PC-9 (cell line): ENCODE measurements around the gene RBM24. TPM values are rescaled to one million over a fixed set of nuclear protein-coding genes. Genes with fewer than 3 reads are reported as not detected.
"Not testable (repeated sequence)": the region's sequence is repeated elsewhere in the genome, so short reads cannot be mapped to it uniquely, and the experiment has no call there.

Source experiments
- BruUV-seq: library from RNA; stranded (reverse); fragments of 400-500 nt; replicated peaks from 2 replicates; lab custom pipeline; 2021; lab: Mats Ljungman, UMichigan
- CTCF ChIA-PET: fragments of 300-600 bp; sonication (Branson Sonifier 250); formaldehyde crosslinking; loops from one replicate; lab custom pipeline; 2022; ENCODE audit warnings: antibody characterized with exemption; lab: Charles Lee
- POLR2A ChIA-PET: fragments of 300-600 bp; sonication (Branson Sonifier 250); formaldehyde crosslinking; loops from one replicate; lab custom pipeline; 2022; ENCODE audit warnings: antibody characterized with exemption; ENCODE audit not compliant: unreplicated experiment; lab: Charles Lee
- DNase-seq, 2 experiments: peaks; one replicate each; pipeline versions ENCODE4 v3.0.0 to v3.0.0-alpha.2; 2015 to 2022; ENCODE audit warnings: mixed read lengths in 1 of 2
- H2AFZ ChIP-seq: fragments of 200-600 bp; sonication (generic); 2 replicates; pipeline ENCODE4 v1.8.1; 2017; ENCODE audit warnings: antibody characterized with exemption
- H3F3A ChIP-seq: fragments of 200-600 bp; sonication (generic); 2 replicates; pipeline ENCODE4 v1.8.1; 2017; ENCODE audit warnings: antibody characterized with exemption, mild to moderate bottlenecking, low read depth; ENCODE audit not compliant: insufficient read depth
- H3K27ac ChIP-seq: fragments of 200-600 bp; sonication (generic); 2 replicates; pipeline ENCODE4 v1.6.1; 2016; ENCODE audit warnings: mixed run types
- H3K27me3 ChIP-seq: fragments of 200-600 bp; sonication (generic); 2 replicates; pipeline ENCODE4 v1.6.1; 2016; ENCODE audit warnings: low read depth, mixed run types; ENCODE audit not compliant: insufficient read depth
- H3K36me3 ChIP-seq: fragments of 200-600 bp; sonication (generic); 2 replicates; pipeline ENCODE4 v1.6.1; 2016; ENCODE audit warnings: low read depth, mixed run types
- H3K4me1 ChIP-seq: fragments of 200-600 bp; sonication (generic); replicated peaks from 2 replicates; pipeline ENCODE4 v1.6.1; 2016; ENCODE audit warnings: mixed run types; ENCODE audit not compliant: insufficient read depth
- H3K4me2 ChIP-seq: fragments of 200-600 bp; sonication (generic); 2 replicates; pipeline ENCODE4 v1.6.1; 2017; ENCODE audit warnings: mixed run types
- H3K4me3 ChIP-seq: fragments of 200-600 bp; sonication (generic); 2 replicates; pipeline ENCODE4 v1.6.1; 2016; ENCODE audit warnings: mixed run types
- H3K79me2 ChIP-seq: fragments of 200-600 bp; sonication (generic); 2 replicates; pipeline ENCODE4 v1.6.1; 2017; ENCODE audit warnings: low read depth, mixed run types
- H3K9me2 ChIP-seq: fragments of 200-600 bp; sonication (generic); 2 replicates; pipeline ENCODE4 v1.8.1; 2017; ENCODE audit warnings: mild to moderate bottlenecking; ENCODE audit not compliant: insufficient read depth
- H3K9me3 ChIP-seq: fragments of 200-600 bp; sonication (generic); 2 replicates; pipeline ENCODE4 v1.8.1; 2016; ENCODE audit warnings: low read depth; ENCODE audit not compliant: insufficient read depth
- H4K20me1 ChIP-seq: fragments of 200-600 bp; sonication (generic); 2 replicates; pipeline ENCODE4 v1.8.1; 2017; ENCODE audit not compliant: insufficient read depth
- EZH2 ChIP-seq: fragments of 200-600 bp; sonication (generic); IDR thresholded peaks from 2 replicates; pipeline ENCODE4 v1.8.0; 2017; ENCODE audit warnings: antibody characterized with exemption, low read depth
- intact Hi-C: fragments of 100-400 bp; cut with micrococcal nuclease; formaldehyde crosslinking; loops from one replicate; pipeline ENCODE4 v1.10.0; 2022; ENCODE audit not compliant: unreplicated experiment
- total RNA-seq: library from RNA; stranded (reverse); gene quantifications from 2 replicates; pipeline ENCODE4 v1.2.3, GENCODE V29; 2021
- TF ChIP-seq, protein P1 (sequence below): fragments of 200-600 bp; sonication (generic); conservative IDR thresholded peaks from 2 replicates; pipeline ENCODE4 v1.6.1; 2017; ENCODE audit warnings: mixed run types, antibody characterized with exemption, mild to moderate bottlenecking, moderate library complexity

The RBM24 gene
- total RNA-seq, 1 experiment from 2014 or later = 0.72 TPM

DNA sequence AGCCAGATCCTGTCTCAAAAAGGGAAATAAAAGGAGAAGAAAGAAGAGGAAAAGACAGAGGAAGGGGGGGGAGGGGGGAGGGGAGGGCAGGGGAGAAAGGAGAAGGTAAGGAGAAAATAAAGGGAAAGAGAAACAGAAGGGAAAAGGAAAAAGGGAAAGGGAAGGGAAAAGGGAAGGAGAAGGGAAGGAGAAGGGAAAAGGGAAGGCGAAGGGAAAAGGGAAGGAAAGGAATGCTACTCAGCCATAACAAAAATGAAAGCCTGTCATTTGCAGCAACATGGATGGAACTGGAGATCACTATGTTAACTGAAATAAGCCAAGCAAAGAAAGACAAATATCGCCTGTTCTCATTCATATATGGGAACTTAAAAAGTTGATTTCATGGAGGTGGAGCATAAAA, 22.3 kb downstream of the RBM24 start:
- H2AFZ ChIP-seq = no peak overlapping the region
- H3K79me2 ChIP-seq = no peaks in the 10 kb centered on the region
- no peaks in the 10 kb centered on the region for H4K20me1 ChIP-seq
- no peak for DNase-seq
- H3K4me3 ChIP-seq = no peak overlapping the region
- no peak for TF ChIP-seq EZH2
- TF ChIP-seq, protein P1, sequence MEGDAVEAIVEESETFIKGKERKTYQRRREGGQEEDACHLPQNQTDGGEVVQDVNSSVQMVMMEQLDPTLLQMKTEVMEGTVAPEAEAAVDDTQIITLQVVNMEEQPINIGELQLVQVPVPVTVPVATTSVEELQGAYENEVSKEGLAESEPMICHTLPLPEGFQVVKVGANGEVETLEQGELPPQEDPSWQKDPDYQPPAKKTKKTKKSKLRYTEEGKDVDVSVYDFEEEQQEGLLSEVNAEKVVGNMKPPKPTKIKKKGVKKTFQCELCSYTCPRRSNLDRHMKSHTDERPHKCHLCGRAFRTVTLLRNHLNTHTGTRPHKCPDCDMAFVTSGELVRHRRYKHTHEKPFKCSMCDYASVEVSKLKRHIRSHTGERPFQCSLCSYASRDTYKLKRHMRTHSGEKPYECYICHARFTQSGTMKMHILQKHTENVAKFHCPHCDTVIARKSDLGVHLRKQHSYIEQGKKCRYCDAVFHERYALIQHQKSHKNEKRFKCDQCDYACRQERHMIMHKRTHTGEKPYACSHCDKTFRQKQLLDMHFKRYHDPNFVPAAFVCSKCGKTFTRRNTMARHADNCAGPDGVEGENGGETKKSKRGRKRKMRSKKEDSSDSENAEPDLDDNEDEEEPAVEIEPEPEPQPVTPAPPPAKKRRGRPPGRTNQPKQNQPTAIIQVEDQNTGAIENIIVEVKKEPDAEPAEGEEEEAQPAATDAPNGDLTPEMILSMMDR = no peak
- H3K4me1 ChIP-seq = no peaks in the 10 kb centered on the region
- H3K27ac ChIP-seq = no peak overlapping the region
- H3K9me2 ChIP-seq = no peaks in the 10 kb centered on the region
- ChIA-PET CTCF (no interaction called here), POLR2A (no interaction called here)
- no peaks in the 10 kb centered on the region for H3F3A ChIP-seq
- intact Hi-C loops = no loop called here
- no peaks in the 10 kb centered on the region for H3K27me3 ChIP-seq
- H3K9me3 ChIP-seq = no peaks in the 10 kb centered on the region
- no TSS peak for BruUV-seq
- H3K36me3 ChIP-seq = no peaks in the 10 kb centered on the region
- no peak overlapping the region for H3K4me2 ChIP-seq

DNA sequence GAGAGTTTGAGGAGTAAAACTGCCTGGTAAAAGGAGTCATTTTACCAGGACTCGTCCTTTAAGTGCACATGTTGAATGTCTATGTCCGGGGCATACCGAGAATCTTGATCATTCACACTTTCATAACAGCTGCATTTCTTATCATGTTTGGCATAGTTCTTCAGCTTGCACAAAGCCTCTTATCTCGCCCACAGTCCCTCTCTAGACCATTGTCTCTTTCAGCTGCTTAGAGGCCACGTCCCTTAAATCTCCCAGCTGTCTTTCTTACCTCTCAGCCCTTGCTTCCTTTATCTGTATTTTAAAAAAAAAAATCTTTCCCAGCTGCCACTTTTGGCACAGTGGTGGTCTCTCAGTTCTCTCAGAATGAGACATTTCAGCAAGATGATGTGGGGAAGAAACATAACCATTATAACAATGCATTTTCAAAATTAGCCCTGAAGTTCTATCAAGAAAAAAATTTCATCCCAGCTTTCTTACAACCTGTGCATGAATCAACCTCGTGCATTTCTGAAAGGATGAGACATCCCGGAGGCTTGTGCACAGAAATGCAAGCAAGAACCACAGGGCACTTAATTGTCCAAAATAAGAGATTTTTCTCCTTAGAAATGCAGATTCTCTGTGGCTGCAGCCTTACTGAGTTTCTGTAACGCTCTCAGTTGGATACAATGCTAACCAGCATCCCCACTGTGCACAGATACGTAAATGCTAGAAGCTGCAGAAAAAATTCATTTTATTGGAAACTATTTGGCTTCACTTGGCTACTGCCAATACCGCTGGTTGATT, 24.2 kb downstream of the RBM24 start:
- no TSS peak for BruUV-seq
- H3K4me3 ChIP-seq = no peak overlapping the region
- ChIA-PET CTCF (no interaction called here), POLR2A (no interaction called here)
- no peak overlapping the region for H3K27ac ChIP-seq
- H3K27me3 ChIP-seq = no peaks in the 10 kb centered on the region
- no peak overlapping the region for H3K4me2 ChIP-seq
- intact Hi-C loops = no loop called here
- no peaks in the 10 kb centered on the region for H4K20me1 ChIP-seq
- H3K9me3 ChIP-seq = no peaks in the 10 kb centered on the region
- TF ChIP-seq, protein P1 = no peak
- H3K9me2 ChIP-seq = no peaks in the 10 kb centered on the region
- no peaks in the 10 kb centered on the region for H3K79me2 ChIP-seq
- H3K36me3 ChIP-seq = no peaks in the 10 kb centered on the region
- no peak for DNase-seq
- H3K4me1 ChIP-seq = no peaks in the 10 kb centered on the region
- H2AFZ ChIP-seq = no peak overlapping the region; the same call in 1 of the 2 replicates
- no peaks in the 10 kb centered on the region for H3F3A ChIP-seq

DNA sequence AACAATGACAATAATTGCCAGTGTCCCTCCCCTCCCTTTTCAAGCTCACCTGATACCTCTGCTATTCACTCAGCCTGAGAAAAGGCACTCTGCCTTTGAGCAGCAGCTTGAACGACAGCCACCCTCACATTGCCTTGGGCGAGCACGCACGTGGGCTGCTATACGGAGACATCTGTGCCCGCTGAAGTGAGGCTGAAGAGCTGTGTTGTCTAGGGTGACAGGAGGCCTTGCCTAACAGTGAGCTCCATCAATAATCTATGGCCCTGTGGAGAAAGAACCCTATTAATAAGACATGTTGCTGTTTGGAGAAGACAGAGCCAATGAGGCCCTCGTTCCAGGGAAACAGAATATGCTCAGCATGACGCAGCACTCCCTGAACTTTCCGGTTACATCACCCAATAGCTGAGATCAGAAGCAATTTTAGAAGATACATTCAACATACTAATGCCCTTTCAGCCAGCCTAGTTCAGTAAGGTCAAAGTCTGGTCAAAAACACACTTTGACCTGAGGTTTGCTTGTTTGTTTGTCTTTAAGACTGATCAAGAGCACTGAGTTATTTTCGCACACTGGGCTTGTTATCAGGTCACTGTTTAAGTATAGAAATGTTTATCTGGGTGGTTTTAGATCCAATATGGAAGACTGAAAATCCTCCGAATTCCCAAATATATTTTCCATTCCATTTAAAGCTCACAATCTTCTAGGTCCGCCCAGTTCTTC, 30.6 kb downstream of the RBM24 start:
- no peaks in the 10 kb centered on the region for H3K4me1 ChIP-seq
- CTCF ChIA-PET = interaction anchor here (0.5 kb wide), 1 partner anchor 1073 kb away, joined by 6 read pairs; the partner anchor contains the start of gene GMPR
- H3K9me2 ChIP-seq = no peaks in the 10 kb centered on the region
- no peaks in the 10 kb centered on the region for H3K79me2 ChIP-seq
- H3K4me2 ChIP-seq = no peak overlapping the region
- H3K27ac ChIP-seq = no peak overlapping the region
- TF ChIP-seq, protein P1 = no peak
- no peak for TF ChIP-seq EZH2
- no peaks in the 10 kb centered on the region for H3K27me3 ChIP-seq
- DNase-seq = no peak
- no peaks in the 10 kb centered on the region for H3F3A ChIP-seq
- H2AFZ ChIP-seq = no peak overlapping the region
- POLR2A ChIA-PET = no interaction called here
- intact Hi-C loops = no loop called here
- H3K36me3 ChIP-seq = no peaks in the 10 kb centered on the region
- BruUV-seq = no TSS peak
- no peaks in the 10 kb centered on the region for H4K20me1 ChIP-seq
- no peaks in the 10 kb centered on the region for H3K9me3 ChIP-seq
- H3K4me3 ChIP-seq = no peak overlapping the region

DNA sequence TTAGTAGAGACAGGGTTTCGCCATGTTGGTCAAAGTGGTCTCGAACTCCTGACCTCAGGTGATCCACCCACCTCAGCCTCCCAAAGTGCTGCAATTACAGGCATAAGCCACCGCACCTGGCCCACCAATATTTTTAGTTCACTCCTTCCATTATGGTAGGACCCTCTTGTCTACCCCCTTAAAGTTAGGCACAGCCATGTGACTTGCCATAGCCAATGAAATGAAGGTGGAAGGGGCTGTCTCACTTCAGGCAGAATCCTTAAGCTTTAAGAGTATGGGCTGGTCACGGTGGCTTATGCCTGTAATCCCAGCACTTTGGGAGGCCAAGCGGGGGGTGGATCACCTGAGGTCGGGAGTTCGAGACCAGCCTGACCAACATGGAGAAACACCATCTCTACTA, 32.1 kb downstream of the RBM24 start:
- DNase-seq, H3K4me1 ChIP-seq, H3F3A ChIP-seq, CTCF ChIA-PET, H3K36me3 ChIP-seq, H3K4me2 ChIP-seq, intact Hi-C loops, H3K27ac ChIP-seq, H3K27me3 ChIP-seq, H3K4me3 ChIP-seq, POLR2A ChIA-PET, H3K79me2 ChIP-seq, H3K9me2 ChIP-seq, H3K9me3 ChIP-seq, H4K20me1 ChIP-seq, H2AFZ ChIP-seq, BruUV-seq: not testable (repeated sequence)
